H1 (cell line): ENCODE results near the gene DIAPH1. TPM values are rescaled to one million over a fixed set of nuclear protein-coding genes. Genes with fewer than 3 reads are reported as not detected.

Experiments used
- ASH2L ChIP-seq: fragments of 200-600, 300-600 bp; sonication (generic); IDR thresholded peaks from one replicate; pipeline ENCODE4 v1.7.1; 2017; ENCODE audit warnings: low read length
- BACH1 ChIP-seq: IDR thresholded peaks from 2 replicates; pipeline ENCODE4 v1.6.1; 2012; ENCODE audit warnings: low read length, improper control_type of control experiment
- CHD1 ChIP-seq: IDR thresholded peaks from 2 replicates; pipeline ENCODE4 v1.6.1; 2012; ENCODE audit warnings: low read depth, low read length, improper control_type of control experiment
- GTF2F1 ChIP-seq: IDR thresholded peaks from 2 replicates; pipeline ENCODE4 v1.6.1; 2012; ENCODE audit warnings: low read depth, low read length, improper control_type of control experiment, borderline replicate concordance
- SP2 ChIP-seq: IDR thresholded peaks from 2 replicates; pipeline ENCODE4 v1.6.1; 2012; ENCODE audit warnings: mild to moderate bottlenecking, low read length, inconsistent platforms
- SUZ12 ChIP-seq: fragments of 200-600 bp; sonication (generic); IDR thresholded peaks from 2 replicates; pipeline ENCODE4 v1.6.1; 2012; ENCODE audit warnings: mild to moderate bottlenecking, inconsistent platforms, low read length, moderate library complexity, mixed read lengths
- polyA plus RNA-seq, 7 experiments: library from polyadenylated mRNA; depleted of rRNA in 3 of 7; stranded (reverse) in 5 of 7; unstranded in 2 of 7; fragments of >200 nt in 5 of 7; fragments of 200-250 nt in 2 of 7; gene quantifications; 1 replicate in 5 of 7; 2 replicates in 1 of 7; 4 replicates in 1 of 7; pipeline versions ENCODE4 v1.2.1 to v1.2.3, GENCODE V29; 2011 to 2013; ENCODE audit warnings: missing spikeins in 2 of 7, mixed read lengths in 2 of 7
- total RNA-seq: library from RNA; stranded (reverse); fragmentation: NEBNext Ultra II Directional; extraction: Animal tissue kit (Norgen Biotek cat#: 25700); gene quantifications from 2 replicates; pipeline ENCODE4 v1.2.1, GENCODE V29; 2021

DIAPH1 gene
- total and polyA plus RNA-seq, 2 of the 8 experiments (the other 6 are each of a cell fraction or from before 2014, with no cell fraction given): 61.2 to 114 TPM

- TF ChIP-seq BACH1 (no peak), CHD1 (no peak), GTF2F1 (no peak), ASH2L (no peak), SP2 (no peak), SUZ12 (no peak)
Observed at GRCh38 chr5:141479776-141480175, 139.0 kb downstream of the DIAPH1 start (continued).
